ENCODE results near the gene TBC1D14.

Gene TBC1D14

DNA sequence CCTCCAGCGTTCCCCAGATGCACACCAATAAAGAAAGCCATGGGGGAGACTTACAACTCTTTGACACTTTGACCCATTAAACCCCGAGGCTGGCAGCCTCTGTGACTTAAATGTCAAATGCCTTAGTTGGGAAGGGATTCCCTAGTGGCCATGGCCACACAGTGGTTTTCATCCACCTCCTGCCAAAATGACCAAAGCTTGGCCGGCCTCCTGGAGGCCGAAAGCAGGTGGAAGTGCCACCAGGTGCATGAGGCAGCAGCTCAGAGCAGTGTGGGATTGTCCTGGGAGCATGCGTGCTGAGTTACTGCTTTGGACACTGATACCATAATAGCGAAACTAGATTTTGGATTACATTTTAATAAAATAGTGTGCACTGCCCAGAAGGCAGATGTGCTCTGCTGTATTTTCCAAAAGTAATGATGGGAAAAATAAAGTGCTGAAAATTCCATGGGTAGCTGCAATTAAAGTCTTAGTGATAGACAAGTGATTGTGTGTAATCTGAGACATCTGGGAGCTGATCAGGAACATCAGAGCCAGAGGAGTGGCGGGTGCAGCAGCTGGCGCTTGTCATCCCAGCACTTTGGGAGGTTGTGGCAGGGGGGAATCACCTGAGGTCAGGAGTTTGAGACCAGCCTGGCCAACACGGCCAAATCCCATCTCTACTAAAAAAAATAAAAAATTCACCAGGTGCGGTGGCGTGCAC is 93.7 kb downstream of the TBC1D14 start:
- DNase-seq = no peak

GRCh38 chr4:7003879-7004240 is 94.2 kb downstream of the TBC1D14 start:
- DNase-seq = no peak

DNA sequence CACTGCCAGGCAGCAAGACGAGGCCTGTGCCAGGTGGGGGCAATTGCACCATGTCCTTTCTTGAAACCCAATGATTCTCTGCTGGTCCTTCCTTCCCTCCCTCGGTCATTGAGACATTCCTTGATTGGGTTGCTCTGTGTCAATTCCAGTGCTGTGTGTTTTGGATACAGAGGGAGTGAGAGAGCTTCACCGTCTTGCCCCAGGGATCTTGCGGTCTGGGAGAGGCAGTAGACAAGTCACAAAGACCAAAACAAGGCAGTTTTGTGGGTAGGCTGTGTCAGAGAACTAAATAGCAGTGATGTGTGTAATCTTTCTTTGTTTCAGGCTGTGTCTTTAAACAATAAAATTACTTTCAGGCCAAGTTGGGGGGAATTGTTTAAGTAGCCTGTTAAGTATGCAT is 94.7 kb downstream of the TBC1D14 start:
- DNase-seq = no peak

- DNase-seq = no peak
Measured at GRCh38 chr4:7005571-7005970, 95.9 kb downstream of the TBC1D14 start.

DNA sequence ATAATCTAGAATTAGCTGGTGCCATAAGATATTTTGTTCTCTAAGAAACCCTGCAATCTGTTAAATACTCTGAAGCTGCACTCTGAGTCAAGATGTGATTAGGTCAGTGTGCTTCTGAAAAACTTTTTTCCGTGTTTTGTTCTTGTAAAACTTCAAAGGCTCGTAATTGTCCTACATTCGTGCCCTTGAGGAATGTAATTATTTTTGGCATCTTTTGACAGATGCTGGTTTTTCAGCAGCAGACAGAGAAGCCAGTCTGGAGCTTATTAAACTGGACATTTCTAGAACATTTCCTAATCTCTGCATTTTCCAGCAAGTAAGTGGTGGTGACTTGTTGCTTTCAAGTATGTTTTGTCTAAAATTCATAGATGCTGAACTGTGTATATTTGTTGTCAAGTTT is 96.8 kb downstream of the TBC1D14 start:
- no peak for DNase-seq

- no peak for DNase-seq
Measured at GRCh38 chr4:7007142-7007907, 97.7 kb downstream of the TBC1D14 start.

GRCh38 chr4:7007944-7008343 is 98.3 kb downstream of the TBC1D14 start:
- DNase-seq = no peak

GRCh38 chr4:7009564-7009963 is 99.9 kb downstream of the TBC1D14 start:
- DNase-seq = no peak

GRCh38 chr4:7013175-7013574 is 103.5 kb downstream of the TBC1D14 start:
- DNase-seq = no peak

GRCh38 chr4:7014815-7015214 is 105.2 kb downstream of the TBC1D14 start:
- DNase-seq = no peak

DNA sequence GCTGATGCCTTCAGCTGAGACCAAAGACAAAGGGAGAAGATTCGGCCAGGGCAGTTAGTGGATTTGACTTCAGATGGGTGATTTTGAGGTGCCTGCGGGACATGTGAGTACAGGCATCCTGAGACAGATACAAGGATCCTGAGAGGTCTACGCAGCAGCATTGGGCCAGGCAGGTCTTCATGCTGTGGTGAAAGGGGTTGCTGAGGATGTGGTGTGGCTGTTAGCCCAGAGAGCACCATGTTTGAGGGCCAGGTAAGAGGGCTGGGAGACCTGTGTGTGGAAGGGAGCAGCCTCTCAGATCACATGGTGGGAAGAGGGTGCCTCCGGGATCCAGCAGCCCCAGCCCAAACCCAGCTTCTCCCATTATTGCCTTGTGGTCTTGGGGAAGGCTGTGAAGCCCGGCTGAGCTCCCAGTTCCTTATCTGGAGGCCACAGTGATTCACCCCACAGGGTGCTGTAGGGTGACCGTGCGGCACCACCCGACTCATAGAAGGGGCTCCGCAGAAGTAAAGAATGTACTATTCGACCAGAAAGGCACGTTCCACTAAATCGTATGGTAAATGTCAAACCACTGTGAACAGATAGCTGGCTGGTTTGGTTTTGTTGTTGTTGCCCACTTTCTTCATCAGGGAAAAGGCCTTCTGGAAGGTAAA is 105.9 kb downstream of the TBC1D14 start:
- DNase-seq = no peak

DNA sequence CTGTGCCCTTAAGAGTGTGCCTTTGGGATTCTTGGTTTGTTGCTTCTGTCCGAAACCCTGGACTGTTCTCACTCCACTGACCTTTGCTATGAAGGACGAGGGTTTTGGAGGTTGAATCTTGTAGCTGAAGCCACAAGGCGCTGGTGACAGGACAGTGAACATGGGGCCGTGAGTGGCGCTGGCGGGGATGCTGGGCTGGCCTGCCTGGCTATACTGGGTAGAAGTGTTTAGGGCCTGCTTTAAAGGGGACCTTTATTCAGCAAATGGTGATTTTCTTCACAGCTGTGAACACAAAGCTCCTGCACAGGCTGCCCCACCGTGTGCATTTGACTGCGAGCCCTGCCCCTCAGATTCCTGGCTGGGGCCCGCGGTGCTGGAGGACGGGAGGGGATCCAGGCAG is 106.5 kb downstream of the TBC1D14 start:
- DNase-seq = no peak

DNA sequence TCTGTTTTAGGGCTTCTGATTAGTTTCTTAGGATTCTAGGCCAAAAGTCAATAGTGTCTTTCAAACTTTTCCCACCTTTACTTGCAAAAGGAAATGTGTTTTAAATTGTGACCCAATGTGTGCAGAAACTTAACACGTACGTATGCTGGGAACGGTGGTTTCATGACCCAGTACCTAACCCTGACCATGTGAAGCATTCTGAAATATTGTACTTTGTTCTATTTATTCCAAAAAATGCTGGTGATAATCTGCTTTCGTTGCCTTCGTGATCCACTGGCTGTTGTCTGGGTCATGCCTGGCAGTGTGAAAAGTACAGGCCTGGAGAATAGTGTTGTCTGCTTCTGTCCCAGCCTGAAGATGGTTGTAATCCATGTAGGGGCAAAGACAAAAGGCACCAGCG is 106.9 kb downstream of the TBC1D14 start:
- DNase-seq = no peak

DNA sequence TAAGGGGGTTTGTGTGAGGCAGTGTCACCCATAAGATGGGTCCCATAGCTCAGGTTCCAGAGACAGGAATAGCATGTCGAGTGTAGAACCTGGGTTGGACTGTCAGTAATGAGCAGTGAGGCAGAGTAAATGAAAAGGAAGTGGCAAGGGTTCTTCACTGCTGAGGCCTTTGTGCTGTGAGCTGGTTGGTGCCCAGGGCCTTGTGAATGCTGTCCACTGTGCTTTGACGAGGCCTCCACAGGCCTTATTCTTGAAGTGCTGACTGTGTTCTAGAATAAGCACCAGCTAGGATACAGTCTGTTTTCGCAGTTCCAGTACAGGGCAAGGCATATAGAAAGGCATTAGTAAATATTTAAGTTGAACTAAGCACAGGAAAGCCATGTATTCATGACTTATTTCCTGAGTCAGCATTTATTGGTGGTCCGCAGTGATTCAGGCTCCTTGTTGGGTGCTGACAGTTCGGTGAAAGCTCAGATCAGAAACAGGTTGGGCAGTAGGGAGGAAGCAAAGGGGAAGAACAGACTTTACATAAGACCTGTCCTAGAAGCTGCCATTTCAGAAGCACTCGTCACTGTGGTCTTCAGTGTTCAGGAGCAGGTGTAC is 107.9 kb downstream of the TBC1D14 start:
- DNase-seq = no peak

GRCh38 chr4:7018281-7018680 is 108.7 kb downstream of the TBC1D14 start:
- DNase-seq = no peak

GRCh38 chr4:7019367-7019766 is 109.7 kb downstream of the TBC1D14 start:
- no peak for DNase-seq

DNA sequence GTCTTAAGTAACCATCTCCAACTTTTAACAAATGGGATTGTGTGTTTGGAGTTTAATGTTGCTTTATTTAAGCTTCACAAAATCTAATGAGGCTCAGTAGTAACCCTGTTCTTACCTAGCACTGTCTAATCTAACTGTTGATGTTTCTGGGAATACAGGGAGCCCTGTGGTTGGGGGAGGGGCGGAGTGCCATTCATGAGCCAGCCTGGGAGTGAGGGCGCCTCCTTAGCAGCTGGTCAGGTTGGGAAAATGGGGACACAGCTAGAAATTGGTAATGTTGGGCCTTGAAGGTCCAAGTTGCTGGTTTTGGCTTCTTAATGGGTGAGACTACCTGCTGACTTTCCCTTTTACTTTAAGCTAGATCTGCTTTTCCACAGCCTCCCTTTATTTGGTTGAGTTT is 110.7 kb downstream of the TBC1D14 start:
- DNase-seq = no peak

DNA sequence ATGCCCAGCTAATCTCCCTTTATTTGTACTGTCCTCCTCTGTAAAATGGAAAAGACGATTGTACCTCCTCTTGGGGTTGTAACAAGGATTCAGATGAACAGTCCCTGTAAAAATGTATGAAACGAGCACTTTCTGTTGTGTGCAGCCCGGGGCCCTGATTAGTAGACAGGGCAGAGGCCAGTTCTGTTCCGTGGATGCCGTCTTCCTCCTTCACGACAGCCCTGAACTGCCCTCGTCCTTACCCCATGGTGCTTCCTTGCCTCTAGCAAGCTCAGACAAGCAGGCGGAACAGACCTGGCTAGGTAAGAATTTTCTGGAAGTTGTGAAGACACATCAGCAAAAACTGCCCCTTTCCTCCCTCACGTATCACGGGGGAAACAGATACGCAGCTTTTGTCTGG is 111.2 kb downstream of the TBC1D14 start:
- no peak for DNase-seq

DNA sequence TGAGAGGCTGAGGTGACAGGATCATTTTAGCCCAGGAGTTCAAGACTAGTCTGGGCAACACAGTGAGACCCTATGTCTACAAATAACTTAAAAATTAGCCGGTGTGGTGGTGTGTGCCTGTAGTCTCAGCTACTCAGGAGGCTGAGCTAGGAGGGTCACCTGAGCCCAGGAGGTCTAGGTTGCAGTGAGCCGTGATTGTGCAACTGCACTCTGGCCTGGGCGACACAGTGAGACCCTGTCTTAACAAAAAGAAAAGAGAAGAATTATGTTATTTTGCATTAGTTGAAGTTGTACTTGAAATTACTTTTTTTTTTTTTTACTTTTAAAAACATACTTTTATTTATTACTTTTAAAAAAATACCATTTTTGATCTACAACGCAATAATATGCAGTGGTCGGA is 111.7 kb downstream of the TBC1D14 start:
- DNase-seq = no peak

- no peak for DNase-seq
Measured at GRCh38 chr4:7021930-7022664, 112.5 kb downstream of the TBC1D14 start.

GRCh38 chr4:7023486-7023885 is 113.9 kb downstream of the TBC1D14 start:
- DNase-seq = no peak

- DNase-seq = no peak
Measured at GRCh38 chr4:7023901-7024300, 114.3 kb downstream of the TBC1D14 start.

- DNase-seq = no peak
Measured at GRCh38 chr4:7024336-7024890, 114.8 kb downstream of the TBC1D14 start.

Measured in NCI-H2171 (cell line).